ENCODE results near the gene CPT1A.

CPT1A gene

DNA sequence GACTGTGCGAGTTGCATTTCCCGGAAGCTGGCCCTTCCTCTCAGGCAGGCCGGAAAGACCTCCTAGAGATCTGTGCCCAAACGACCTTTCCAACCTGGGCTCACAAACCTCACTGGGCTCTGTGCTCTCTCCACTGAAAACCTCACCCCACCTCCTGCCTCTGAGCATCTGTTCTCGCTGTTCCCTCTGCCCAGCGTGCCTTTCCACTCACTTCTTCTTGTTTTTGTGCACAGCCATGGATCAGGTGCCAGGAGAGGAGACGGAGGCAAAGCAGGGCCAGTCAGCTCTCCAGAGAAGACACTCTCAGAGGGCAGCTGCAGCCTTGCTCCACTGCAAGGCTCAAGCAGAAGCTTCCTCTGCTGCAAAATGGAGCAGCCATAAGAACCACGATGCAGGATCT, 10.9 kb upstream of the CPT1A start:
- no peak for DNase-seq

DNA sequence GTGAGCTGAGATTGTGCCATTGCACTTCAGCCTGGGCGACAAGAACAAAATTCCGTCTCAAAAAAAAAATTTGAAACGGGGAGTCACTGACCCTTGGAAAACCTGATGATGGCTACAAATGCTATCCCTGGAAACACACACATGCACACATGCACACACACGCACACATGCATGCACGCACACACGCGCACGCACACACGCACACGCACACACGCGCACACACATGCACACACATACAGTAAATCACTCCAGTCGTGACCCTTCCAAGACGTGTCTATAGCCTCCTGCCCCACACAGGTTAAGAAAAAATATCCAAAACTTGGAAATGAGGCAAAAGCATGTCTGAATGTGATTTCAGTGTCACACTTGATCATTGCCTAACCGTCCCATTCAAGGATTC, 6.7 kb upstream of the CPT1A start:
- DNase-seq = no peak

DNA sequence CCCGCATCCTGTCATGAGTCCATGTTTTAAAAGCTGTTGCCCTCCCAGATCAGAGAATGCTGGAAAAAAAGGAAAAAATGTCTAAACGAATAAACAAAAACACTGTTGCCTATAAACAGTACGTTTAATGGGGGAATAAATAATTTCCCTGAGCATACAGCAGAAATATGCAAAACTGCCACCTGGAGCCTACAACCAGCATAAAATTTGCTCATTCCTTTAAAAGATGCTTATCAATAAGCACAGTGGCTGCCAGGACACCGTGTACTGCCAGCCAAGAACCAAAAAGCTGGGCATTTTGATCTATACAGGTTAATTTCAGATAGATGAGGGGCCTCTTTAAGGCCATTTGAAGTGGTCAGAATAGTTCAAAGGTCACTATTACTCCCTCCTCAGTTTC, 5.7 kb upstream of the CPT1A start:
- DNase-seq = no peak

DNA sequence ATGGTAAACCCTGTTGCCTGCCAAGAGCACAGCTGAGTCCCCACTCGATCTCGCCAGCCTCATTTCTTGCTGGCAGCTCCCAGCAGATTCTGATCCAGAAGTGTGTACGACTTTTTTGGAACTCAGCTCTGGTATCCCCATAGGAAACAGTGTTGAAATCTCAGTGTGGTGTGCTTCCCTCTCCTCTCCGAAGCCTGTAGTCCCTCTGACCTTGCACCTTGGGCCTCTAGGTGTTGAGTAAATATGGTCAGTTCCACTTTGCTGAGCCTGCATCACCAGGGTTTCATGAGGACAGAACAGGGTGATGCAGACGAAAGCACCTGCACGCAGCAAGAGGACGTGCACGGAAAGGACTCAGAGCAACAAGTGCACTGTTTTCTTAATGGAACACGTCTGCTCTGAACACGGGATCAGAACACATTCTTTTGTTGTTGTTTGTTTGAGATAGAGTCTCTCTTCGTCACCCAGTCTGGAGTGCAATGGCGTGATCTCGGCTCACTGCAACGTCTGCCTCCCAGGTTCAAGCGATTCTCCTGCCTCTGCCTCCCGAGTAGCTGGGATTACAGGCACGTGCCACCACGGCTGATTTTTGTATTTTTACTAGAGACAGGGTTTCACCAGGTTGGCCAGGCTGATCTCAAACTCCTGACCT, 3.8 kb upstream of the CPT1A start:
- no peak for DNase-seq

DNA sequence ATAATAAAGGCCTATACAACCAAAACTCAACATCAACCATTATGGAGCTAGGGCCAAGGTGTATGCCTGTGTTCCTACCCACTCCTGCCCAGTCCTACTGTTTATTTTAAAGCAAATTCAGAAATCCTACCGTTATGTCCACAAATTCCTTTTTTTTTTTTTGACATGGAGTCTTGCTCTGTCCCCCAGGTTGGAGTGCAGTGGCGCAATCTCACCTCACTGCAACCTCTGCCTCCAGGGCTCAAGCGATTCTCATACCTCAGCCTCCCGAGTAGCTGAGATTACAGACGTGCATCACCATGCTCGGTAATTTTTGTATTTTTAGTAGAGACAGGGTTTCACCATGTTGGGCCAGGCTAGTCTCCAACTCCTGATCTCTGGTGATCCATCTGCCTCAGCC, 3.1 kb upstream of the CPT1A start:
- no peak for DNase-seq

DNA sequence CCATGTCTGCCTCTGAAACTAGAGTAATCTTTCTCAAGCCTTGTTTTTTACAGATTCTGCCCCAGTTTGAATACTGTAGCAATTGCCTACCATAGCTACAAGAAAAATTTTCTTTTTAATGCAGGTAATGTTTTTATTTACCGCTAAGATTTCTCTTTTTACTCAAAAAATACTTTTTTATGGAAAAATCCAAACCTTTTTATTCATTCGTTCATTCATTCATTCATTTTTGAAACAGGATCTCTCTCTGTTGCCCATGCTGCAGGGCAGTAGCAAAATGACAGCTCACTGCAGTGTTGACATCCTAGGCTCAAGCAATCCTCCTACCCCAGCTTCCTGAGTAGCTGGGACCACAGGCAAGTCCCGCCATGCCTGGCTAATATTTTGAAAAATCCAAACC, 2.7 kb upstream of the CPT1A start:
- no peak for DNase-seq

DNA sequence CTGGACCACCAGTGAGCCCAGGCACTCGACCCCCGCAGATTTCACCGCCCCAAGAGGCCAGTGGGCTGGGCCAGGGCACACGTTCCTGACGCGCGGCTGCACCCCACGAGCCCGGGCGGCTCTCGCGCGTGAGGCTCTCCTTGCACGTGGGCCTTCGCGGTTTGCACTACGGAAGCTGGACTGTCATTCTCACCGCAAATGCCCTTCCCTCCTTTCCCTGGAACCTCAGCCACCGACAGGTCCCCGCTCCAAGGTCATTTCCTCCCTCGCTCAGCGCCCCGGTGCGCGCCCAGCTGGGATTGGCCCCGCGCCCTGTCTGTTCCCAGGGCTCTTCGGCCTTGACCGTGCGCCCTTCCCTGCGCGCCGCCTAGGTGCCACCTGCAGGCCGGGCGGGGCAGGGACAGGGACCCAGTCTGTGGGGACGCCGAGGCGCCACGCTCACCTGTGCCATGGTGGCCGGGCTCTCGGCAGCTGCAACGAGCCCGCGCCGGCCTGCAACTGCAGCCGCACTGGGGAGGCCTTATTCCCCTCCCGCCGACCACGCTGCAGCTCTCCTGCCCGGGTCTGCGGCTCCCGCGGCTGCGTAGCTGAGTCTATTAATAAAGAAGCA, 2.1 kb upstream of the CPT1A start:
- peak in 1 of 2 donors; percentile 21 for DNase-seq

DNA sequence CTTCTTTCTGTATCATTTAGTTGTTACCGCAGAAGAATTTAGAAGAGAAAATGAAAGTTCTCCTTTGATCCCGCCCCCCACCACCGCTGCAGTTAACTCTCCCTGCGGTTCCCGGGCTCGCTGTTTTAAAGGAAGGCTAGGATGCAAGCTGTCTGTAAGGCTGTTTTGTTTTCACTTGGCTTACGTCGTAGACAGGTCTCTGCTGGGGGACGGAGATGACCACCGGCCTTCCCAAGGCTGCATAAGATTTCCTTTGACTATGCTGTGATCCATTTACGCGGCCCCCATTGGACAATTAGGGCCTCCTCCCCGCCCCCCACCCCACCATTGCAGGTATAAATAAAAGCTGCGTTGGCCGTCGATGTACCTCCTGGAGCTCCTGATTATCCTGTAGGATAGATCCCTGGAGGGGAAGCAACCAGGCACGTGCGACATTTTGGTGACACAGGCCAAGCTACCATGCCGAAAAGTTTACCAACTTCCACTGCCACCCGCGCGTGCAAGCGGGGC, 1.4 kb upstream of the CPT1A start:
- peak; percentile 41 to 42 for DNase-seq

DNA sequence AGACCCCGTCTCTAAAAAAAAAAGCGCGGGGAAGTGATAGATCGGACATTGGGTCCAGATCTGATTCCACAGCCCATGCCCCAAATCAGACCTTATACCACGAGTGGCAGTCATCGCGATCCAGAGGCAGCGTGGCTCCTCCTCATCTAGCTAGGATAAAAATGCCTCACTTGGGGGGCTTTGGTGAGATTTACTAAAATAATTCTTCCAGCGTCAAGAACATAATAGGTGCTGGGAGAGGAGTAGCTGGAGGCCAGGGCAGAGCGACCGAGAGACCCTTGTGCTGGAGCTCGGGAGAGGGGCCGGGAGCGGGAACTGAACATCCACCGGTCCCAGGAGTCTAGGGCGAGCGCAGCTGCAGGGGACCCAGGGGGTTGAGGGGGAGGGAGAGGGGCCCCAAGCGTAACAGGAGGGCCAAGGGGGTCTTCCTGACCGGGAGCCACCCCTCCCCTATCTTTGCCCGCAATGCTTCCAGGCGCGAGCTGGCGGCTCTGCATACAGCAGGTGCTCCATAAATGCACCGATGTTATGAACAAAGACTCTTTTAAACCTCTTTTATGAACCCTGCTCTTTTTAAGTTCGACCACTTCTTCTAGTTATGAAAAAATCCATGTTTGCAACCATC, 823 bp upstream of the CPT1A start:
- DNase-seq = no peak

DNA sequence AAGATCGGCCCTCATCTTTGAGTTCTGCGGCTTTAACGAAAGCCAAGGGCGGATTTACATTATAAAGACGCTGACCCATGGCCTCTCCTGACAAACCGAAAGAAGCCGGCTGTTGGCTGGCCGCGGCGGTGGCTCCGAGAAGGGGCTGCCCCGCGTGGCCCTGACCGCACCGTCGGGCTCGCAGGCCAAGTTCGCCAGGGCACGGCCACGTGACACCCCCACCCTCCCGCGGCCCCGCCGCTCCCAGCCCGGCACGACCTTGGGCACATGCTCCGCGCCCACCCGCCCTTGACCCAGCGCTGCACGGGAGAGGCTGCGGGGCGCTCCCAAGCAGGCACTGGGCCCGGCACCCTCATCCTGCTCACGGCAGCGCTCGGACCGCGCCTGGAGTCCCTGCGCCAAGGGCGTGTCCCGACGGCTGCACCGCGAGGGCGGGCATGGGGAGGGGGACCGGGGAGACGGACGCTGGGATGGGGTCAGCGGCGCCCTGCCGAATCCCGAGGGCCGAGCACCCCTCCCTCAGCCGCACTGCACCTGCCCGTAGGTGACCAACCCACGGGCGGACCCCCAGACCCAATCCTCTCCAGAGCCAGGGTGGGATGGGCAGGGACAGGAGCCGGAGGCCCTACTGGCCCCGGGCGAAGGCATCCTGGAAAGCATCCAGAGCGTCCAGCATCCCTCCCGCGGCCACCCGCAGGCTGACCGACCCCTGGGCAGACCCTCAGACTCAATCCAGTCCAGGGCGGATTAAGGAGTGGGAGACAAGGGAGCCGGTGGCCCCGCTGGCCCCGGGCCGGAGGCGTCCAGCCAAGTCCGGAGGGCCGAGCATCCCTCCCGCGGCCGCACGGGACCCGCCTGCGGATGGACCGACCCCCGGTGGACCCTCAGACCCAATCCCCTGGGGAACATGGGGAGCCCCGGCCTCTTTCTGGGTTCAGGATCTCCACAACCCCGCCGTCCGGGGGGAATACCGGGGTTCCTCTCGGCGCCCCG, 759 bp downstream of the CPT1A start:
- peak; percentile 41 to 55 for DNase-seq

DNA sequence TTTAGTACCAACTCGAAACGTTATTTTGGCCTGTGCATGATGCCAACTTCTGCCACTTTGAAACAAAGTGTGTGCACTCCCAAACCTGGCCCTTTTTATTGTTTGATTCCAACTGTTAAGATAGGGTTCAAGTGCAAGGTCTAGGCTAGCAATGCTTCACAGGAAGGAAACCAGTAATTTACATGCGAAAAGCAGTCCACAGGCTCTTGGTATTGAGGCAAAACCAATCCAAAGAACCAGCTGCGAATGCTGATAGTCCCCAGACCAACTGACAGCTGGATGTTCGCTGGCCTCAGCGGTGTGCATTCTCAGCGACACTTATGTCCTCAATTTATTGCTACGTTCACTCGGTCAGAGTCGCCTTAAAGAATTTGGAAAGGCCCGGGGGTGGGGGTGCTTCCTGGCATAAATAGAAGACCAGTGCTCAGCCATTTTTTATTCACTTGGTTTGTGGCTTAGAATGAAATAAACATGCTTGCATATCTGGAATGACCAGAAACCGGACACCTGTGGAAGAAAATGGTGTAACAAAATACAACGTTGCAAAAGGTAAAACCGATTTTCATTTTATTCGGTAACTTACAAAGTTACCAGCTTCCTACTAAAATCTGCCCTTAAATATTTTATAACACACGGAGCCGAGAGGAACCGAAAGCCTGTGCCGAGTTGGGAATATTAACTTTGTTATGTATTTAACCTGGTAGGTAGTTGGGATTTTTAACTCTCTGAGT, 1.6 kb downstream of the CPT1A start:
- no peak for DNase-seq

DNA sequence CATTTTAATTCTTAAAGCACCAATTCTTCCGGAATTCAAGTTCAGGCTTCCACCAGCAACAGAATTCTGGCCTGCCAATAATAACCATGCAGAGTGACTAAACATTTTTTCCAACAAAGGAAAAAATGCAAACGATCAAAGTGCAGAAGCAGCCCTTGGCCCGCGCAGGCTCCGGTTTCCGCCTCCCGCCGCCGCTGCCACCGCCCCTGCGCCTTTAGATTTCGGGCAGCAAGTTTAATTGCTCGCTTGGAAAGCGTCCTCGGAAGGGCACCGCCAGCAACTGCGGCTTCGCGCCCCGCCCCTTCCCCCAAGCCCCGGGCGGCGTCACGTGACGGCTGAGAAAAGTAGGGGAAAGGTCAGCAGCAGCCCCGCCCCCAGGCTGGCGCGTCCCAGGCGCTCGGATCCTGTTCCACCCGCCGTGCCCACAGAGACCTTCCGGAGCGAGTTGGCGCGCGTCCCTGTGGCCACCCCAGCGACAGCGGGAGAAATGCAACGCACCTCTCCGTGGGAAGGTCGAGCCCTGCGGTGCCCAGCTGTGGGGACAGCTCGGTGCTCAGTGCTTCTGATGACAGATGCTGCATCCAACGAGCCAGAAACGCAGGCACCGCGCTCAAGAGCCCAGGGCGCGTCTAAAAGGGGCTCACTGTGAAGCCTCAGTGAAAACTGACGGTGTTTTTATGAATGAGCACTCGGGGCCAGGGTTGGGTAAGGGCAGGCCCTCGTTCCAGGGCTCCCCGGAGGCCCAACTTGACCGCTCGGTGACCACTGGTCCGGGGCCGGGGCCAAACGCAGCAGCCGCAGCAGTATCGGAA, 2.5 kb downstream of the CPT1A start:
- peak; percentile 75 to 90 for DNase-seq

DNA sequence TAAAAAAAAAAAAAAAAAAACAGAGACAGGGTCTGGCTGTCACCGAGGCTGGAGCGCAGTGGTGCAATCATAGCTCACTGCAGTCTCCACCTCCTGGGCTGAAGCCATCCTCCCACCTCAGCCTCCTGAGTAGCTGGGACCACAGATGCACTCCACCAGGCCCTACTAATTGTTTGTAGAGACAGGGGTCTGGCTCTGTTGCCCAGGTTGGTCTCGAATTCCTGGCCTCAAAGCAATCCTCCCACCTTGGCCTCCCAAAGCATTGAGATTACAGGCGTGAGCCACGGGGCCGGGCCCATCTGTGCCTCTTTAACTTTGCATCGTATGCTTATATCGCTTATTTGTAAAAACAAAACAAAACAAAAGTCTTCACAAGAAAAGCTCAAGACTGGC, 3.1 kb downstream of the CPT1A start:
- DNase-seq = no peak

DNA sequence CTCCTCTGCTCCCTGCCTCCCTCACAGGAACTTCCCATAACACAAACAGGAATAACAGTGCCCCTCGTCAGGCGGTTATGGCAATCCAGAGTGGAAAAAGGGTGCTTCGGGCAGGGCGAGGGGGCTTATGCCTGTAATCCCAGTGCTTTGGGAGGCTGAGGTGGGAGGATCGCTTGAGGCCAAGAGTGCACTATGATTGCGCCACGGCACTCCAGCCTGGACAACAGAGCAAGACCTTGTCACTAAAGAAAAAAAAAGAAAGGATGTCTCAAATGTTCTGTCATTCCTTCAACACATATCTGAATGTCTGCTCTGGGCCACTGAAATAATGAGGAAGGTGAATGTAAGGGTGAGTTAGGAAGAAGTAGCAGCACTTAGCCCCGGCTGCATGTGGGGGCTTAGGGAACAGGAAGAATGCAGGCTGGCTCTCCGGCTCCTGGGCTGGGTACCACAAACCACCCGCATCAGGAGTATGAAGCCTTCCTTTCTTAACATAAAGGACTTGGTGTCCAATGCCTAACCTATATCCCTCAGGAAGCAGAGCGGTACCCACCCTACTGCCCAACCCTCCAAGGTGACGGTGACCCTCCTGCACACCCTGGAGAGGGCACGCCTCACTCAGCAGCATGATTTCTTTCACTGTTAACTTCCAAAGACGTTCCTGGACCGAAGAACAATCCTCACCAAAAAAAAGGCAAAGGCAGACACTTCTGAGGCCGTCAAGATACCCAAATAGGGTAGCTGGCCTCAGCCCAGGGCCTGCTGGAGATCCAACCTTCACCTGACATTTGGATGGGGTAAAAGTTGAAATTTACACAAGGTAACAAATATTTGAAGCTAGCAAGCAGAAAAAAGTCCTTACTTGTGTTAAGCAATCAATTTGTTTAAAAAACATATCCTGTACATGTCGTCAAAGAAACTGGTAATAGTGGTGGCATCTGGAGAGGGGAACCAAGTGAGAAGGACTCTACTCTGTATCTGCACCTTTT, 3.8 kb downstream of the CPT1A start:
- DNase-seq = no peak

DNA sequence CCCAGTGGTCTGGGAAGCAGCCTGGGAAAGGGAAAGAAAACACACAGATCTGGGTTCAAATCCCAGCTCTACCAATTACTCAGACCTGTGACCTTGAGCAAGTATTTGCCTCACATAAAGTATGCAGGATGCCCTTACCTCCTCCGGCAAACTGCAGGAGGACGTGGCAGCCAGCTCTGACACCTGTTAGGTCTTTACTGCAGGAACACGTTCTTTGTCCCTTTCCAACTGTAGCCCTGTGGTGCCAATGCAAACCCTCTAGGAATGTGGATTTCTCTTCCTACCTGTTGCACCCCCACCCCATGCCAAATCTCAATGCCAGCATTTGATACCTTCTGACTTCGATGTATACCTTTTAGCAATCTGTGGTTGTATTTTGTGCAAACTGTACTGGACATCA, 6.0 kb downstream of the CPT1A start:
- DNase-seq = no peak

DNA sequence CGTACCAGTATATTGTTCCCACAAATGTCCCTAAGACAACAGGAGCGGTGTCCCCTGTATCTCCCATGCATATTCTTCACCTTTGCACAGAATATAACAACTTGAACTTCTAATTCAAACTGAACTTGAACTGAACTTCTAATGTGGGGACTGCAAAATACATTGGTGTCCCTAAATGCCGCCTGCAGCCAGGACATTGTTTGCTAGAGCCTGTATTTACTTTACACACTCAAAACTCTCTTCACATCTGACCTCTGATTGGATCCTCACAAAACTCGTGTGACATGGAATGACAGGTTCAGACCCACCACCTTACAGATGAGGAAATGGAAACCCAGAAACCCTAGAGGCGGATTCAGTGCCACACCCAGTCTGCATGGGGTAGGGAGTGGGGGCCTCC, 6.4 kb downstream of the CPT1A start:
- no peak for DNase-seq

DNA sequence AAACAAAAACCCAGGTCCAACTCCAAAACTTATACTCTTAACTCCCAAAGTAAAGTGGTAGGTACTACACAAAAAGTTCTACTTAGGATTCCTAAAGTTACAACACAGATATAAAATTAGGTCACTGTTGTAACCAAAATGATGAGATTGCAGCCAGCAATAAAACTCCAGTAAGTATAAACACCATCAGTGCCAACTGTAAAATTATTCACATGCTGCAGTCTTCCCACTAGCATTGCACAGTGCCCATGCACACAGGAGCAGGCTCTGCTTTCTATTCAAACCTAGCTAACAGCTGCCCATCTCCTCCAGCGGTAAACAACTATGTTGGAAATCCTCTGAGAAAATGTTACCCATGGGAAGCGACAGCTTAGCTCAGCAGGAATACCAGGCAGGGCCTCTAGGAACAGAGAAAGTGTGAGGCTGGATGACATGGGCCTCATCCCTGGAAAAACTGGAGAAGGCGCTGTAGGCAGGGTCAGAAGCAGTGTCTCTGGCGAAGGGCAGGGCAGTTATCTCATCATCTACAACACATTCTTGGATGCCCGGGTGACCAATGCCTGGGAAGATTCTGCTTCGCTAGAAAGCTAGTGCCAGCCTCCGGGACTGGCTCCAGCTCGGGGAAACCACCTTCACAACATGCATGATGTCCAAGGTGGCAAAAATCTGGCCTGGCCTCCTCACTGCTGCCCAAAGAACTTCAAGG, 9.1 kb downstream of the CPT1A start:
- DNase-seq = no peak

DNA sequence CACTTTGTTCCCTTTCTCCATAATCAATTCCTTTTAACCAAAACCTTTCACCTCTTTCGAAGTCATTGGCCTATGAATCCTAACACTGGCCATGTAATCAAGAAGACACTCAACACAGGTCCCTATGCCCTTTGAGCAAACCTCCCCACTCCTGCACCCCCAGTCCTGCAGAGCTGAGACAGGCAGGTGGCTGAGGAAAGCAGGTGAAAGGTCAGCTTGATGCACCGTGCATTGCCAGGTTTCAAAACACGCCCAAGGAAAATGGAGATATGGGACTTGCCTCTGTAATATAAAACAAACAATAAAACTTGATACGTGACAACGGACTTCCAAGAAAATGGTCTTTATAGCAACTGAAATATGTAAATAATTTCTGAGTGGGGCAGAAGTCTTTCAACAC, 10.6 kb downstream of the CPT1A start:
- DNase-seq = no peak

DNA sequence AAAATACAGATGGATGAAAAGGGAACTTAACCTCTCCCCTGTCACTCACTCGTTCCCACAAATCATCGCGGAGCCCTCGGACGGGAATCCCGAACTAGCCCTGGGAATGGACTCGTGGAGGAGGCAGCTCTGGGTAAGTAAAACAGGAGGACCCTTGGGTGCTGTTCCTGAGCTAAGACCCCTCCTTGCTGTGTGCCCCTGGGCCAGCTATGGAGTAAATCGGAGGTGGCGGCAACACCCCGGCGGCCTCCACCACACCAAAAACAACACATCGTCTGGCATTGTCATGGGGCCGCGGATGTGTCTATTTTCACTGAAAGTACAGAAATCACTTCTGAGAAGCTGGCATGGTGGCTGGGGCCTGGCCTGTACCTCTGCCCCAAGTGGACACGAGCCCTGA, 12.1 kb downstream of the CPT1A start:
- no peak for DNase-seq

DNA sequence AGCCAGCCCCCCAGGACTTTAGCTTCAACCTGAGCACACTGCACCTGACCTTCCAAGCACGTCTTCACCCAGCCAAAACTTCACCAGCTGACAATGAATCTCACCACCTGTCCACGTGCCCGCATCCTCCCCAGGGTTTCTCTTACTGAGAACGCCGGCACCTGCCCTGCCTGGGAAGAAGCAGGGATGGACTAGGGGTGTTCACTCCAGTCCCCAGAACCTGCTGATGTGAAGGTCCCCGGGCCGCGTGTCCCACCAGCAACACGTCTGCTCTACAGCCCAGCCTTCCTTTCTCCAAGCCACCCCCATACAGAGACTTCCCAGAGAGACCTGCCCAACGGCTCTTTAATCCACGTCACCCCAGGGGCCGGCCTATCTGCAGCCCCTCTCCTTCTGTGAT, 12.8 kb downstream of the CPT1A start:
- DNase-seq = no peak

Data from inflammatory macrophage treated with lipopolysaccharide for 1 hour (primary cell).